Stimulated activated CD4-positive, alpha-beta T cell treated with anti-CD3 and anti-CD28 coated beads, Interleukin-1b, Interleukin-23, amount 100 ng/mL, for 48 hours (primary cell): ENCODE data around the gene OR2AE1.

Experiments
- DNase-seq: peaks from one replicate; pipeline ENCODE4 v3.0.0-alpha.2; 2020

The OR2AE1 gene

GRCh38 chr7:99855236-99855635 lies 21.6 kb downstream of the OR2AE1 start:
- DNase-seq: no peak

- DNase-seq: no peak
These were observed 28.2 kb downstream of the OR2AE1 start for GRCh38 chr7:99848420-99849216.

DNA sequence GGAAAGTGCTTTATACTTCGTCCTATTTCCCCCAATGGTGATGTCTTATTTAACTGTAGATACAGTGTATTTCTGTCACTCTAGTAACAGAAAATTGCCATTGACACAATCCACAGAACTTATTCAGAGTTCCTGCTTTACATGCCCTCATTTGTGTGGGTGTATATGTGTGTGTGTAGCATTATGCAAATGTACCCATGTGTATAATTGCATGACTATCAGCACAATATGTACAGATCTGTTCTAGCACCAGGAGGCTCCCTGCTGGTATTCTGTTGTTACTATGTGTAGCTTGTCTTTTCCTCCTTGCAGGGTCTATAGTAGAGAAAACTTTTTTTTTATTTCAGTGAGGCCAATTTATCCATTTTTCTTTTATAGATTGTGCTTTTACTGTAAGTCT lies 32.5 kb downstream of the OR2AE1 start:
- no peak for DNase-seq

- DNase-seq: no peak
These were observed 33.0 kb downstream of the OR2AE1 start for GRCh38 chr7:99843808-99844207.

DNA sequence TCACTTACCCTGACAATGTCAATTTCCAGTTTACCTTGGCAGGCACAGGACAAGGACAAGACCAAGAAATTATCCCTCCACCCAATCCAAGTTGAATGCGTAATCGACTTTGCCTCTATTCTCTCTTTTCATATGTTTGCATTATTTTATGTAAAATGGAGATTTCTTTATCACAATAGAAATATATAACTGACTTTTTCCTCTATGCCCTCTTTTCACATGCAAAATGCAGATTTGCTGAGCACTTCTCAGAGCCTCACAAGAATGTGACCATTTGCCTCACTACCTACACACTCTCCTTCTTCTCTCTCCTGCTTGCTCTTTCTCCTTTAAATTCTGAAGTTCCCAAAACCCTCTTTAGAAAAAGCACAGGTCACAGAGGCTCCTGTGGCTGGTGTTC lies 33.9 kb downstream of the OR2AE1 start:
- no peak for DNase-seq

- no peak for DNase-seq
These were observed 36.5 kb downstream of the OR2AE1 start for GRCh38 chr7:99840136-99840869.

- no peak for DNase-seq
These were observed 37.4 kb downstream of the OR2AE1 start for GRCh38 chr7:99839287-99840021.

DNA sequence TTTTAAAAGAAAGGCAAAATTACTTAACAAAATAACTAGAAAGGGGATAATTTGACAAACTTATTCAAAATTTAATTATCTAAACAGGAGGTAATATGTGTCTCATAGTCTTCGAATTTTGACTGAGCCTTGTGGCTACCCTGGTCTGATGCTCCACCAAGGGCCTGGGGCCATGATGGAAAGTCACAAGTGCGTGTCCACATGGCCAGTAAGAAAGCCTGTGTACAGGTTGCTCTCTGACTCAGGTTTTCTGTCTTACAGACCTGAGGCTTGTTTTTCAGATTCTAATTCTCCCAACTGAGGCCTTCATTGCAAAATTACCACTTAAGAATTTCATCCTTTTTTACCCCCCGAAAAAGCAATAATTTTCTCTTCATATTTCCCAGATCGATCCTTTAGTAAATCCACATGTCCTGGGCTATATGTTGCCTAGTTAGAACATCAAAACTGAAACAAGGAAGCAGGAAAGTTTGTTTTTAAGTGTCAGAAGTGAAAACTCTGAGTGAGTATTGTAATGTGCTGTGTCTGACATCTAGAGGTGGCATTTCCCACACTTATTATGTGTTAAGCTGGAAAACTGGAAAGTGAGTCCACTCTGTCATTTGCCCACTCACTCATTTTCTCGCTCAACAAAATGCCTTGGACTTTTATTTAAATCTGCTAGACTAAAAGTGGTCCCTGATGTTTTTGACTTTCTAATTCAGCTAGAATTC lies 39.0 kb downstream of the OR2AE1 start:
- no peak for DNase-seq

DNA sequence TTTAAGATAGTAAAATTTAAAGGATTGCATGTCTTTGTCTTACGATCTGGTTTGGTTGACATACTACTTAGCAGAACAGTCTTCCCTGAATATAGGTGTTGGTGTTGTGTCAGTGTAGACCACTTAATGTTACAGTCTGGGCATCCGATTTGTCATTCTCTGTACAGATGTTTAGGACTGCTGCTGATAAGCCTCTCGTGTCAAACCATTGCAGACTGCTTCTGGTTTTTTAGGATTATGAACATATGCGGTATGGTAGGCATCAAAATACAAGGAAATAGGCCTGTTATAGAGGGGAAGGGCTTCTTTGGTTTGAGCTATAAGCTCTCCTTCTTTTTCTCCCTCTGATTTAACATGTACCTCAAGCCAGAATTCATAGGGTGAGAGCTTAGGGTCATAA lies 41.6 kb downstream of the OR2AE1 start:
- no peak for DNase-seq

DNA sequence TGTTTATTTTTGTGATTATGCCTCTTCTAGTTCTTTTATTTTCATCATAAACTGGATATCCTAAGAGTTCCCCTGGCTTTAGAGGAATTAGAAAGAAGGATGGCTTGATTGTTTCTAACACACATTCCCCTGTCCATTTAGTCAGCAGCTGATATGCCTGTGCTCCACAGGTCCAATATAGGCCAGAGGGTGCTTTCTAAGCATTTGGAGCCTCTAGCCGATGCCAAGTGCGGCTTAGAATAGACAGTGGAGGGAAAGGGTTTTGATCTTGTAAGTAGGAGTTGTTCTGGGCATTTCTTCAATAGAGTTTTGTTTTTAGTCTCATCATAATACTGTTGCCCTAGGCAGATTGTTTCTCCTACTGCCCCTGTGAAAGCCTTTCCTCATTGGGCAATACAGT lies 42.5 kb downstream of the OR2AE1 start:
- no peak for DNase-seq

DNA sequence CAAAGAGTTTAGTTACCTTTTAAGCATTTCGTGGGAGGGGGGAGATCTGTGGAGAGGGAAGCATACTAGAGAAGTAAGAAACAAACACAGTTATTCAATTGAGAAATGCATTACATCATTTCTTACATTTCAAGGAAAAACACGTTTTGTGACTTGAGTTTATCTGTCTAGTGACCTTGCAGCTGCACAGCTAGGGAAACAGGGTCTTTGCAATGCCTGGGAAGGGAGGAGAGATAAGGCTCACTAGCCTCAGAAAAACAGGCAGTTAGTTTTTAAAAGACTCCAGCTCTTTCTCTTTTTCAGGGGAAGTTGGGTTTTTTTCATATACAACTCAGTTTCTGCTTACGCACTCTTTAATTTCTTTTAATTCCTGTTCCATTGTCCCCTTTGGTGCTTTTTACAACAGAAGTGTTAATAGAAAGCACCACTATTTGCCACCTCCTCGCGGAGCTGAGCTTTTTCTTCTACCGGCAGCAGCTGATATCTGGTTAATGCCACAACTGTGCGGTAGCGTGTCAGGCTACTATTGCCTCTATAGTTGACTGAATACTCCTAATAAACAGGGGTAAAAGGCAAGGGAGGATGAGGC lies 43.5 kb downstream of the OR2AE1 start:
- no peak for DNase-seq

DNA sequence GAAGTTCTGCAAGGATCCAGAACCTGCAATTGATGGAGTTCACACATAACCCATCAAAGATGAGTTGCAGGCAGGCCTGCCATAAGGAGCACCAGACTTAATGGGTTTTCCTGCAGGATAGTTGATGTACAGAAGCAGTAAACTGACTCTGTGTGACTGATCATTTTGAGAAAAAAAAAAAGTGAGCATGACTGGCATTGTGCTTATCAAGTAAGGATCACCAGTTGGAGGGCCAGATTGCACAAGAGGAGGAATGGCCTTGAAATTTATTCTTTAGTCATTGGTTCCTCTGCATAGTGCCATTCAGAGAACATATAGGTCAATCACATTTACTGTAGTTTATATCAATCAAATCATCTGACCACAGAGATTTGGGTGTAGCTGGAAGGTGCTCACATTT lies 45.2 kb downstream of the OR2AE1 start:
- DNase-seq: no peak

DNA sequence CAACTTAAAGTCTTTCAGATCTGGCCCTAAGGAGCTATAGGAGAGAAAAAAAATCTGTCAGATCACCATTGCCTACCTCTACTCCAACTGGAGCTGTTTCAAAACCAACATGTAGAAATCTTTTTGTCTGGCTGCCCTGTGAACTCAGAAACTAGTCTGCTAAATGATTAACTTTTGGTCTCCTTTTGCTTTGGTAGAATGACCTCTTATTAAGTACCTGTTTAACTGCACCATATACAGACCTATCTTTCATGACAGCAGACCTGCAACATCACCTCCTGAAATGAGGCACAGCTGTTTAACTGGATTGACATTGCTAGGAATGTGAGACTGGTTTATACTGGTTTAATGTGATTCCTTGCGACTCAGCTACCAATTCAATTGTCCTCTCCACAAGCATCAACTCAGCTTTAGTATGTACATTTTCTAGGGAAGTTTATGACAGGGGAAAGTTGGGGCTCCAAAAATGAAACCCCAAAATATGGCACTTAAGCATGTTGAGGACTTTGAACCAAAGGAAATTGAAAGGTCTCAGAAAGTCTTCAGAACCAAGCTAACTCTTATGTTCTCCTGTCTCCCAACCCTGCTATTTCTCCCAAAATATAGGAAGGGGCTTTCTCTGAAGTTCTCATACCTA lies 47.2 kb downstream of the OR2AE1 start:
- no peak for DNase-seq

GRCh38 chr7:99828811-99829210 lies 48.0 kb downstream of the OR2AE1 start:
- no peak for DNase-seq

- DNase-seq: no peak
These were observed 49.6 kb downstream of the OR2AE1 start for GRCh38 chr7:99827040-99827778.
